Cardiac muscle cell (in vitro differentiated cells and primary cell): Measurements from ENCODE around the gene C3orf70. TPM values are rescaled to one million over a fixed set of nuclear protein-coding genes. Genes with fewer than 3 reads are reported as not detected.

Source experiments
- DNase-seq, 2 donors: peaks; one replicate each; pipeline versions ENCODE4 v3.0.0 to v3.0.0-alpha.2; 2010 to 2017; ENCODE audit warnings: low read depth in 1 of 2, low spot score in 1 of 2
- H3K27ac ChIP-seq: fragments of 200-600 bp; sonication (generic); 2 replicates; pipeline ENCODE4 v1.5.1; 2016
- H3K27me3 ChIP-seq: fragments of 200-600 bp; sonication (generic); 2 replicates; pipeline ENCODE4 v1.6.0; 2016; ENCODE audit warnings: control low read depth
- H3K36me3 ChIP-seq: fragments of 200-600 bp; sonication (generic); 2 replicates; pipeline ENCODE4 v1.5.1; 2016; ENCODE audit warnings: control low read depth
- H3K4me1 ChIP-seq: fragments of 200-600 bp; sonication (generic); 2 replicates; pipeline ENCODE4 v1.8.1; 2017; ENCODE audit warnings: low read depth, mild to moderate bottlenecking, mixed run types
- H3K4me3 ChIP-seq: fragments of 200-600 bp; sonication (generic); 2 replicates; pipeline ENCODE4 v1.5.1; 2016; ENCODE audit warnings: mild to moderate bottlenecking
- H3K9me3 ChIP-seq: fragments of 200-600 bp; sonication (generic); 2 replicates; pipeline ENCODE4 v1.5.1; 2017; ENCODE audit warnings: low read depth, mild to moderate bottlenecking, control low read depth
- CTCF ChIP-seq: IDR thresholded peaks from 2 replicates; pipeline ENCODE4 v1.5.1; 2012; ENCODE audit warnings: low read depth, mild to moderate bottlenecking, low read length
- polyA plus RNA-seq: library from polyadenylated mRNA; unstranded; fragments of >200 nt; fragmentation: Nextera tagmentation; extraction: Ambion mirVana; gene quantifications from 2 replicates; pipeline ENCODE4 v1.2.1, GENCODE V29; 2016
- total RNA-seq: library from RNA; depleted of rRNA; stranded (reverse); fragments of >200 nt; gene quantifications from 2 replicates; pipeline ENCODE4 v1.2.3, GENCODE V29; 2016

Gene C3orf70
- total and polyA plus RNA-seq, 2 experiments from 2014 or later: 0.42 to 0.55 TPM

DNA sequence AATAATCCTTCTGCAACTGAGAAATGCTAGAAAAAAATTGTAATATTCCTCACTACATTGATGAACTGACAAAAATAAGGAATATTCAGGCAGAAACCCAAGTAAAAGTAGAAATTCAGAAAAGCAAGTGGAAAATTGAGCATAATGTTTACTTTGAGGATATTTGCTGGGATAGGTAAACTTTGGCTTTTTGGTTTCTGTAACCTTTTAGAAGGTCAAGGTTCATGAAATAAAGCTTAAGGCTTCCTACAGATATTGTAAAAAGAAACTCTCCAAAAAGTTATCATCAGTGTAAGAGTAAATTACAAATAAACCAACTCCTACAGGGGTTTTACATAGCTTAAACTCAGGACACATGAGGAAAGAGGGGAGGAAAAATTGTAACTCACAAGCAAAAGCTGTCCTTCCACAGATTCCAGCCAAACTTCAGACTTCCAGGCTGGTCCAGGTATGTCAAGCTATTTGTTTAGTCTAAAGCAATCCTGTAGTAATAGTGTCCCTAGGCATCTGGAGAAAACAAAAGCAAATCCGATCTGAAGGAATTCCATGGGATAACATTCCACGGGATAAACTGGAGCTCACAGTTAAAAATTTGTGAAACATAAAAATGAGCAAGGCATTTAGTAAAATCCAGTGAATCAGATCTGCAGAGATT, 21.1 kb downstream of the C3orf70 start:
- DNase-seq: no peak
- Histone ChIP-seq H3K4me1 (no peaks in the 10 kb centered on the region), H3K4me3 (no peak overlapping the region), H3K27me3 (no peaks in the 10 kb centered on the region), H3K27ac (no peak overlapping the region), H3K9me3 (no peaks in the 10 kb centered on the region), H3K36me3 (no peaks in the 10 kb centered on the region)
- TF ChIP-seq CTCF: no peak

DNA sequence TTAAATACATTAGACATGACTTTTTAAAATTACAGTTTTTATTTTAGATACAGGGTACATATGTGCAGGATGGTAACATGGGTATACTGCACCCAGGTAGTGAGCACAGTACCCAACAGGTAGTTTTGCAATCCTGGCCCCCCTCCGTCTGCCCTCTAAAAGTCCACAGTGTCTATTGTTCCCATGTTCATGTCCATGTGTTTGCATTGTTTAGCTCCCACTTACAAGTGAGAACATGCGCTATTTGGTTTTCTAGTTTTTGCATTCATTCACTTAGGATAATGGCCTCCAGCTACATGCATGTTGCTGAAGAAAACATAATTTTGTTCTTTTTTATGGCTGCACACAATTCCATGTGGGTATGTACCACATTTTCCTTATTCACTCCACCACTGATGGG, 23.8 kb downstream of the C3orf70 start:
- Histone ChIP-seq H3K27ac (no peak overlapping the region), H3K36me3 (no peaks in the 10 kb centered on the region), H3K4me1 (no peaks in the 10 kb centered on the region), H3K9me3 (no peaks in the 10 kb centered on the region), H3K4me3 (no peak overlapping the region), H3K27me3 (no peaks in the 10 kb centered on the region)
- no peak for DNase-seq
- TF ChIP-seq CTCF: no peak

GRCh38 chr3:185126201-185126600, 26.7 kb downstream of the C3orf70 start:
- no peak for TF ChIP-seq CTCF
- no peak for DNase-seq
- H3K27me3 ChIP-seq: no peaks in the 10 kb centered on the region
- H3K36me3 ChIP-seq: no peaks in the 10 kb centered on the region
- H3K4me1 ChIP-seq: no peaks in the 10 kb centered on the region
- H3K9me3 ChIP-seq: no peaks in the 10 kb centered on the region
- no peak overlapping the region for H3K4me3 ChIP-seq
- H3K27ac ChIP-seq: no peak overlapping the region

- Histone ChIP-seq H3K4me3 (no peak overlapping the region), H3K9me3 (no peaks in the 10 kb centered on the region), H3K36me3 (no peaks in the 10 kb centered on the region), H3K27ac (no peak overlapping the region), H3K4me1 (no peaks in the 10 kb centered on the region), H3K27me3 (no peaks in the 10 kb centered on the region)
- TF ChIP-seq CTCF: no peak
- no peak for DNase-seq
Measured at GRCh38 chr3:185120126-185120525, 32.7 kb downstream of the C3orf70 start.

GRCh38 chr3:185115371-185115770, 37.5 kb downstream of the C3orf70 start:
- no peak for DNase-seq
- Histone ChIP-seq H3K4me3 (no peak overlapping the region), H3K9me3 (no peaks in the 10 kb centered on the region), H3K36me3 (no peaks in the 10 kb centered on the region), H3K27me3 (no peaks in the 10 kb centered on the region), H3K27ac (no peak overlapping the region), H3K4me1 (no peaks in the 10 kb centered on the region)
- TF ChIP-seq CTCF: no peak

GRCh38 chr3:185114756-185115155, 38.1 kb downstream of the C3orf70 start:
- Histone ChIP-seq H3K9me3 (no peaks in the 10 kb centered on the region), H3K4me3 (no peak overlapping the region), H3K27me3 (no peaks in the 10 kb centered on the region), H3K36me3 (no peaks in the 10 kb centered on the region), H3K27ac (no peak overlapping the region), H3K4me1 (no peaks in the 10 kb centered on the region)
- no peak for TF ChIP-seq CTCF
- DNase-seq: no peak
